SU-DHL-6 (cell line): ENCODE measurements around the gene PRKCZ.

Experiments used
- EZH2phosphoT487 ChIP-seq: fragments of 200-600 bp; sonication (generic), shearing (Covaris generic); conservative IDR thresholded peaks from 2 replicates; pipeline ENCODE4 v1.6.1; 2018; ENCODE audit warnings: mild to moderate bottlenecking, antibody characterized with exemption, low read length, moderate library complexity, mixed read lengths
- TF ChIP-seq, protein P1 (sequence below): fragments of 200-600 bp; sonication (generic); IDR thresholded peaks from one replicate; pipeline ENCODE4 v1.5.1; 2017; ENCODE audit warnings: antibody characterized with exemption, mild to moderate bottlenecking, low read length, moderate library complexity; ENCODE audit not compliant: insufficient read depth, poor library complexity, severe bottlenecking

GRCh38 chr1:2095394-2095793 lies 45.2 kb downstream of the PRKCZ start:
- TF ChIP-seq, protein P1, sequence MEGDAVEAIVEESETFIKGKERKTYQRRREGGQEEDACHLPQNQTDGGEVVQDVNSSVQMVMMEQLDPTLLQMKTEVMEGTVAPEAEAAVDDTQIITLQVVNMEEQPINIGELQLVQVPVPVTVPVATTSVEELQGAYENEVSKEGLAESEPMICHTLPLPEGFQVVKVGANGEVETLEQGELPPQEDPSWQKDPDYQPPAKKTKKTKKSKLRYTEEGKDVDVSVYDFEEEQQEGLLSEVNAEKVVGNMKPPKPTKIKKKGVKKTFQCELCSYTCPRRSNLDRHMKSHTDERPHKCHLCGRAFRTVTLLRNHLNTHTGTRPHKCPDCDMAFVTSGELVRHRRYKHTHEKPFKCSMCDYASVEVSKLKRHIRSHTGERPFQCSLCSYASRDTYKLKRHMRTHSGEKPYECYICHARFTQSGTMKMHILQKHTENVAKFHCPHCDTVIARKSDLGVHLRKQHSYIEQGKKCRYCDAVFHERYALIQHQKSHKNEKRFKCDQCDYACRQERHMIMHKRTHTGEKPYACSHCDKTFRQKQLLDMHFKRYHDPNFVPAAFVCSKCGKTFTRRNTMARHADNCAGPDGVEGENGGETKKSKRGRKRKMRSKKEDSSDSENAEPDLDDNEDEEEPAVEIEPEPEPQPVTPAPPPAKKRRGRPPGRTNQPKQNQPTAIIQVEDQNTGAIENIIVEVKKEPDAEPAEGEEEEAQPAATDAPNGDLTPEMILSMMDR = no peak
- TF ChIP-seq EZH2phosphoT487 = no peak
